HG02852 (cell line): ENCODE data around the gene SNAP29.
A peak's percentile ranks its signal among the peaks of the same experiment; 100 is the strongest.
"Not testable (repeated sequence)": the region's sequence is repeated elsewhere in the genome, so short reads cannot be mapped to it uniquely, and the experiment has no call there.

Experiments used
- ATAC-seq: cut with Tn5 transposase; IDR thresholded peaks from one replicate; pipeline ENCODE4 v1.9.1; 2021; ENCODE audit warnings: mild to moderate bottlenecking, moderate library complexity; ENCODE audit not compliant: unreplicated experiment

Gene SNAP29

DNA sequence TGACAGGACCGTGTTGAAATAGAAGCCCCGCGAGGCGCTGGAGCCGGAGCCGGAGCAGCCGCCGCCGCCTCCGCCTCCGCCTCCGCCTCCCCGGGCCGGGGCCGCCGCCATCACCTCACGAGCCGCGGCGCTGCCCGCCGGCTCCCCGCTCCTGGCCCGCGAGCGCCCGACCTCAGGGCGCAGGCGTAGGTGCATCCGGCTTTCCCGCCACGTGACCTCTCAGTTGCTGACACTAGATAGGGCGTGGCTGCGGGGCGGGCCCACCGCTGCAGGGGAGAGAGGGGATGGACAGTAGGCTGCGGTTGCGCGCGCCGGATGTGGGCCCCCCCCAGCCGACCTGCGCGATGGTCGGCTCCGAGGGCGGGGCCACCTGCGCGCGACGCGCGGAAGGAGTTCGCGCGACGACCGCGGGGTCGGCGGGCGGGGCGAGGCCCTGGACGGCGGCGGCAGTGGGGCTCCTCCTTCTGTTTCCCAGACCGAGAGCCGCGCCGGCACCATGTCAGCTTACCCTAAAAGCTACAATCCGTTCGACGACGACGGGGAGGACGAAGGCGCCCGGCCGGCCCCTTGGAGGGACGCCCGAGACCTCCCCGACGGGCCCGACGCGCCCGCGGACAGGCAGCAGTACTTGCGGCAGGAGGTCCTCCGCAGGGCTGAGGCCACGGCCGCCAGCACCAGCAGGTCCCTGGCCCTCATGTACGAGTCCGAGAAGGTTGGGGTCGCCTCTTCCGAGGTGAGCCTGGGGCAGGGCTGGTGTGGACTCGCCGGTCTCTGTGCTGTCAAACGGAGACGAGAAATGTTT lies at the start of gene SNAP29, which contains the start of gene PI4KA:
Gene SNAP29 (plus strand): TSS at position 393 of the 802 bp plus-strand sequence. CDS start 104 bp downstream, at position 497.
Gene PI4KA (minus strand): TSS at position 197 of the 802 bp plus-strand sequence. CDS start 86 bp downstream, at position 111.
- ATAC-seq: peak; percentile 89

DNA sequence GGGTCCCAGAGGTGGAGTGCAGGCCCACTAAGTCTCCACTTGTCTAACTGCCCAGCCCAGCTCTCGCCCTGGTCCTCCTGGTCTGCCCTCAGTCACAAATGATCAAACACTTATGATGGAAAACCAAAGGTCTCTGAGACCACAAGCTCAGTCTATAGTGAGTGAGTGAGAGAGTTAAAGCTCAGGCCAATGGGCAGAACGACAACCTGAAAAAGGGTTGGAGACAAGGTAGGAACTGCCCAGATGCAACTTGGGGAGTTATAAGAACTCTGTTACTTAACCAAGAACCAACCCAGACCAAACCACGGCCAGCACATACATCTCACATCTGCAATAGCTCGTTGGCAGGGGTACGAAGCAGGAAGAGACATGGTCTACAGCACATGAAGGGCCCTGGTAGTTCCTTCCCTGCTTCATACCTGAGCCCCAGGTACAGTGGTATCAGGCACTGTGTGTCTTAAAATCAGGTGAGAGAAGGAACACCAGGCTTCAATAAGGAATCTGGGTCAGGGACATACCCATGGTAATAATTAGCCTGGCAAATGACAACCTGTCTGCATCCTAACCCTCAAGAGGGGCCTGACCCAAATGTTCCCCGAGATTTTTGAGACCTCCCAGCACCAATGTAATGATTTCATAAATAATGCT lies 49.1 kb upstream of the SNAP29 start:
- ATAC-seq: no peak

- no peak for ATAC-seq
These were observed 48.2 kb upstream of the SNAP29 start for GRCh38 chr22:20810645-20811044.

GRCh38 chr22:20811171-20811570 lies 47.6 kb upstream of the SNAP29 start:
- ATAC-seq: no peak

- no peak for ATAC-seq
These were observed 46.7 kb upstream of the SNAP29 start for GRCh38 chr22:20811971-20812660.

DNA sequence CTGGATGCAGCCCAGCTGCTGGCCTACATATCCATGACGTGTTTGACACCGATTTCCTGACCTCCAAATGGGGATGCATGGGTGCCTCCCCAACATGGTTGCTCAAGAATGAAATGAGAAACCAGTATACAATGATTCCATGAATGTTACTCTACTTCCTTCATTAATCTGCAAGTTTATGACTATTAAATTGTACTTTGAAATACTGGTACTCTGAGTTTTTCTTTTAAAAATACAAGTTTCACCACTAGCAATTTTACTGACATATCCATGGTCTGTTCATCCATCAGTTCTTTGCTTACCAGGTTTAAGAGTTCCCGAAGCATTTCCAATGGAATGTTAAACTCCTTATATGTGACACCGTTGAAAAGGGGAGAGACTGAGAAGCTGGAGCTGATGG lies 45.8 kb upstream of the SNAP29 start:
- ATAC-seq: no peak

GRCh38 chr22:20814221-20814808 lies 44.5 kb upstream of the SNAP29 start:
- no peak for ATAC-seq

- ATAC-seq: no peak
These were observed 43.2 kb upstream of the SNAP29 start for GRCh38 chr22:20815477-20816050.

GRCh38 chr22:20816559-20816958 lies 42.2 kb upstream of the SNAP29 start:
- ATAC-seq: no peak

DNA sequence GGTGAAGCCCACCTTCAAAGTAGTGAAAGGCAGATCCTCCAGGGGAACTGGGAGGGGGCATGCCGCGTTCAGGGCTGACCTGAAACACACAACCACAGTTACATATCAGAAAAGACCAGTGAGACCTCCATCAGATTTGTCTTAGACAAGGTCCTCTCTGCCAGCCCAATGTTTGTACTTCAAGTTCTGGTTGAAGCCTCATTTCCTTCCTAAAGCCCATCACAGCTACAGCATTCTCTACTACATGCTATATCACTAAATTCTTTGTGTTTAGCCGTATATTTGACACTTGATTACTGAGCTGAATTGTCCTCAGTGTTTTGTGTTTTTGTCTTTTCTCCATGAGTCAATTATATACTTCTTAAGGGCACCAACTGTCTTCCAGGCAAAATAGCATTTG lies 40.3 kb upstream of the SNAP29 start:
- no peak for ATAC-seq

- no peak for ATAC-seq
These were observed 39.3 kb upstream of the SNAP29 start for GRCh38 chr22:20819471-20819870.

GRCh38 chr22:20821717-20822239 lies 37.0 kb upstream of the SNAP29 start:
- ATAC-seq: not testable (repeated sequence)

DNA sequence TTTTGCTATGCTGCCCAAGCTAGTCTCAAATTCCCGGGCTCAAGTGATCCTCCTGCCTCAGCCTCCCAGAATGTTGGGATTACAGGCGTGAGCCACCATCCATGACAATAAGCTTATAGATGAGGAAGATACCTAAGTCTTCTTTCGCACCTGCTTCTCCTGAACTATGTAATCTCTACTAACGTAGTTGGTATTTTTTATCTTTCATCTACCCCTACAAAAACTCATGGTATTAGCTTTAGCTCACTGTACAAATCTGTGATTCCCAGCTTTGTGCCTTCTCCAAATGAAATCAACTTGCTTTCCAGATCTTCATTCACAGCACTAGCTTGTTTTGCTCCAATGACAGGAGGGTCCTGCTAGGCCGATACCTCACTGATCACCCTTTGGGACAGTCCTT lies 36.6 kb upstream of the SNAP29 start:
- ATAC-seq: no peak

DNA sequence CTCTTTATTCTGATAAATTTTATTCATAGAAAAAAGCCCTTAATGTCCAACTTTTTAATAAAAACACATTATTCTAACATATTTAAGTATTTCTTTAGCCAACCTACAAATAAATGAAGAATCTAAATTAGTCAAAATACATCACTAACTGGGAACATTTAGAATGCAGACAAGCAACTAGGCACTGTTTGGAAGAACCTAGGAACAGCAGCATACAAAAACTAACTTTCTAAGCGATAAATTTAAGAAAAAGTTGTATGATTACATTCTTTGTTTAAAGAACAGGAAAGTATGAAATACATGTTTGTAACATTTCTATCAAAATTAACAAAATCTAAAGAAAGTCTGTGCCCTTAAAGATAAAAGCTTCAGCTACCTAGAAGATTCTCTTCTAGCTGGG lies 35.5 kb upstream of the SNAP29 start:
- ATAC-seq: no peak

- not testable (repeated sequence) for ATAC-seq
These were observed 33.6 kb upstream of the SNAP29 start for GRCh38 chr22:20825216-20825615.

DNA sequence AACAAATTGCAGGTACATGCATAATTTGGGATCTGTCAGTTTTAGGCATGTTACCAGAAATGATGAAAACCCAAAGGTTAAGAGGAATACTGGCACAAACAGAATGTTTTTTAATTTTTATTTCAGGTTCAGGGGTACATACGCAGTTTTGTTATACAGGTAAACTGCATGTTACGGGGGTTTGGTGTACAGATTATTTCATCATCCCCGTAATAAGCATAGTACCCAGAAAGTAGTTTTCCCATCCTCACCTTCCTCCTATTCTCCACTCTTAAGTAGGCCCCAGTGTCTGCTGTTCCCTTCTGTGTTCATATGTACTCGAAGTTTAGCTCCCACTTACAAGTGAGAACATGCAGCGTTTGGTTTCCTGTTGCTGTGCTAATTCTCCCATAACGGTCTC lies 33.2 kb upstream of the SNAP29 start:
- ATAC-seq: no peak

DNA sequence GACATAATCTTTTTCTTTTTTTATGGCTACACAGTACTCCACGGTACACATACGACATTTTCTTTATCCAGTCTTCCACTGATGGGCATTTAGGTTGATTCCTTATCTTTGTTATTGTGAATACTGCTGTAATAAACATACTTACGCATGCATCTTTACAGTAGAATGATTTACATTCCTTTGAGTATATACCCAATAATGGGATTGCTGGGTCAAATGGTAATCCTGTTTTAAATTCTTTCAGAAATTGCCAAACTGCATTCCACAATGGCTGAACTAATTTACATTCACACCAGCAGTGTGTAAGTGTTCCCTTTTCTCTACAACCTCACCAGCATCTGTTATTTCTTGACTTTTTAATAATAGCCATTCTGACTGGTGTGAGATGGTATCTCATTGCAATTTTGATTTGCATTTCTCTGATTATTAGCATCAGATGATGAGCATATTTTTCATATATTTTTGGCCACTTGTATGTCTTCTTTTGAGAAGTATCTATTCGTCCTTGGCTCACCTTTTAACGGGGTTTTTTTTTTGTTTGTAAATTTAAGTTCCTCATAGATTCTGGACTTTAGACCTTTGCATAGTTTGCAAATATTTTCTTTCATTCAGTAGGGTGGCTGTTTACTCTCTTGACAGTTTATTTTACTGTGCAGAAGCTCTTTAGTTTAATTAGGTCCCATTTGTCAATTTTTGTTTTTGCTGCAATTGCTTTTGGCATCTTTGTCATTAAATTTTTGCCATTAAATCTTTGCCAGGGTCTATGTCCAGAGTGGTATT lies 32.2 kb upstream of the SNAP29 start:
- not testable (repeated sequence) for ATAC-seq

DNA sequence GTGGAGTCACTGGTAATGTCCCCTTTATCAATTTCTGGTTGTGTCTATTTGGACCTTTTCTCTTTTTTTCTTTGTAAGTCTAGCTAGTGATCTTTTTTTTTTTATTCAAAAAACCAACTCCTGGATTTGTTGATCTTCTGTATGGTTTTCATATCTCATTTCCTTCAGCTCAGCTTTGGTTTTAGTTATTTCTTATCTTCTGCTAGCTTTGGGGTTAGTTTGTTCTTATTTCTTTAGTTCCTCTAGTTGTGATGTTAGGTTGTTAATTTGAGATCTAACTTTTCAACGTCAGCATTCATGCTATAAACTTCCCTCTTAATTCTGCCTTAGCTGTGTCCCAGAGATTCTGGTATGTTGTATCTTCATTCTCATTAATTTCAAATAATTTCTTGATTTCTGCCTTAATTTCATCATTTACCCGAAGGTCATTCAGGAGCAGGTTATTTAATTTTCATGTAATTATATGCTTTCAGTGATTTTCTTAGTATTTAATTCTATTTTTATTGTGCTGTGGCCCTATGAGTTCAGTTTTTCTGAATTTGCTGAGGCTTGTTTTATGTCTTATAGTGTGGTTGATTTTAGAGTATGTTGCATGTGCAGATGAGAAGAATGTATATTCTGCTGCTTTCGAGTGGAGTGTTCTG lies 29.2 kb upstream of the SNAP29 start:
- ATAC-seq: no peak

- ATAC-seq: no peak
These were observed 25.6 kb upstream of the SNAP29 start for GRCh38 chr22:20833225-20833665.
